HCT116 (cell line): ENCODE data around the gene KCNAB2. TPM values are rescaled to one million over a fixed set of nuclear protein-coding genes. Genes with fewer than 3 reads are reported as not detected.

ENCODE experiments used
- ATAC-seq: fragments of 200-7000 bp; cut with Tn5 transposase; 2 replicates; pipeline ENCODE4 v1.9.1; 2020; ENCODE audit warnings: mild to moderate bottlenecking, moderate library complexity
- BruUV-seq: library from RNA; stranded (reverse); fragments of 400-500 nt; replicated peaks from 2 replicates; lab custom pipeline; 2021; lab: Mats Ljungman, UMichigan
- CTCF ChIA-PET: fragments of 300-600 bp; sonication (Branson Sonifier 250); formaldehyde crosslinking; loops from one replicate; lab custom pipeline; 2021; ENCODE audit warnings: antibody characterized with exemption; lab: Charles Lee
- POLR2A ChIA-PET: fragments of 300-600, 350-600 bp; sonication (Branson Sonifier 250); formaldehyde crosslinking; loops from one replicate; lab custom pipeline; 2021; ENCODE audit warnings: antibody characterized with exemption; lab: Charles Lee
- RAD21 ChIA-PET, 2 experiments: fragments of 300-600 bp; sonication (Branson Sonifier 250); formaldehyde crosslinking; loops; one replicate each; lab custom pipeline; 2023; ENCODE audit warnings: low total read pairs in 2 of 2; ENCODE audit not compliant: uncharacterized antibody in 2 of 2, unreplicated experiment in 2 of 2, low non-redundant PET in 1 of 2; lab: Charles Lee
- DNase-seq: peaks from one replicate; pipeline ENCODE4 v3.0.0-alpha.2; 2010; ENCODE audit warnings: low read depth, low spot score
- H2AFZ ChIP-seq: fragments of 200-600 bp; shearing (Covaris generic), sonication (generic); 2 replicates; pipeline ENCODE4 v1.6.1; 2017; ENCODE audit warnings: low read depth, mixed run types, mixed read lengths, antibody characterized with exemption, low read length; ENCODE audit not compliant: poor library complexity, severe bottlenecking
- H3K27ac ChIP-seq: 2 replicates; pipeline ENCODE4 v1.5.1; 2012; ENCODE audit warnings: low read depth, low read length
- H3K27me3 ChIP-seq: fragments of 200-600 bp; sonication (generic); 2 replicates; pipeline ENCODE4 v1.6.1; 2016; ENCODE audit warnings: mixed run types, low read length, mixed read lengths; ENCODE audit not compliant: insufficient read depth
- H3K36me3 ChIP-seq, 2 experiments: fragments of 200-500 bp in 1 of 2; fragments of 200-600 bp in 1 of 2; sonication (Bioruptor generic) in 1 of 2; sonication (generic) in 1 of 2; 2 replicates each; pipeline versions ENCODE4 v1.5.1 to v1.6.1; 2014 to 2016; ENCODE audit warnings: low read length in 2 of 2, inconsistent platforms in 1 of 2, mixed read lengths in 1 of 2, mixed run types in 1 of 2; ENCODE audit not compliant: insufficient read depth in 2 of 2, control insufficient read depth in 1 of 2
- H3K4me1 ChIP-seq, 2 experiments: fragments of 200-600 bp in 1 of 2; sonication (generic) in 1 of 2; 2 replicates each; pipeline versions ENCODE4 v1.5.1 to v1.6.1; 2012 to 2017; ENCODE audit warnings: low read length in 2 of 2, inconsistent platforms in 1 of 2, mild to moderate bottlenecking in 1 of 2, mixed read lengths in 1 of 2, mixed run types in 1 of 2, moderate library complexity in 1 of 2; ENCODE audit not compliant: insufficient read depth in 2 of 2, control insufficient read depth in 1 of 2
- H3K4me2 ChIP-seq: fragments of 200-600 bp; sonication (generic); 2 replicates; pipeline ENCODE4 v1.6.1; 2017; ENCODE audit warnings: mixed run types, low read length, mixed read lengths
- H3K4me3 ChIP-seq, 2 experiments: fragments of 200-600 bp in 1 of 2; sonication (generic) in 1 of 2; replicated peaks in 1 of 2; 2 replicates each; pipeline ENCODE4 v1.5.1; 2011 to 2016; ENCODE audit warnings: low read length in 2 of 2, control low read depth in 1 of 2, low read depth in 1 of 2, mild to moderate bottlenecking in 1 of 2, mixed read lengths in 1 of 2, mixed run types in 1 of 2
- H3K79me2 ChIP-seq: fragments of 200-600 bp; sonication (generic); 2 replicates; pipeline ENCODE4 v1.6.1; 2017; ENCODE audit warnings: mild to moderate bottlenecking, mixed run types, low read length, moderate library complexity, mixed read lengths; ENCODE audit not compliant: insufficient read depth
- H3K9ac ChIP-seq: fragments of 200-600 bp; sonication (generic); 2 replicates; pipeline ENCODE4 v1.6.1; 2016; ENCODE audit warnings: low read length, mixed read lengths
- H3K9me2 ChIP-seq: fragments of 200-600 bp; sonication (generic), shearing (Covaris generic); 2 replicates; pipeline ENCODE4 v1.6.1; 2017; ENCODE audit warnings: mixed run types, mild to moderate bottlenecking, moderate library complexity; ENCODE audit not compliant: insufficient read depth
- H3K9me3 ChIP-seq, 2 experiments: fragments of 200-500 bp in 1 of 2; fragments of 200-600 bp in 1 of 2; sonication (Bioruptor generic) in 1 of 2; sonication (generic) in 1 of 2; 2 replicates each; pipeline ENCODE4 v1.6.1; 2014 to 2017; ENCODE audit warnings: low read length in 2 of 2, mixed read lengths in 2 of 2, inconsistent platforms in 1 of 2, low read depth in 1 of 2, mild to moderate bottlenecking in 1 of 2, mixed run types in 1 of 2, moderate library complexity in 1 of 2; ENCODE audit not compliant: control insufficient read depth in 1 of 2, insufficient read depth in 1 of 2
- H4K20me1 ChIP-seq: fragments of 200-600 bp; sonication (generic), shearing (Covaris generic); 2 replicates; pipeline ENCODE4 v1.6.1; 2017; ENCODE audit warnings: mixed run types, mild to moderate bottlenecking, moderate library complexity; ENCODE audit not compliant: insufficient read depth
- CBX3 ChIP-seq: IDR thresholded peaks from 2 replicates; pipeline ENCODE4 v1.6.1; 2012; ENCODE audit warnings: low read depth
- CEBPB ChIP-seq: IDR thresholded peaks from 2 replicates; pipeline ENCODE4 v1.6.1; 2012; ENCODE audit warnings: low read depth
- ELF1 ChIP-seq: IDR thresholded peaks from 2 replicates; pipeline ENCODE4 v1.6.1; 2012; ENCODE audit warnings: low read depth, borderline replicate concordance
- EZH2 ChIP-seq: fragments of 200-600 bp; sonication (generic); IDR thresholded peaks from 2 replicates; pipeline ENCODE4 v1.6.1; 2017; ENCODE audit warnings: antibody characterized with exemption, mixed run types
- FOSL1 ChIP-seq: IDR thresholded peaks from 2 replicates; pipeline ENCODE4 v1.6.1; 2012; ENCODE audit warnings: low read depth
- JUND ChIP-seq: IDR thresholded peaks from 2 replicates; pipeline ENCODE4 v1.6.1; 2012
- POLR2A ChIP-seq: IDR thresholded peaks from 2 replicates; pipeline ENCODE4 v1.7.0; 2011; ENCODE audit warnings: borderline replicate concordance; ENCODE audit not compliant: insufficient read depth, insufficient read length; ENCODE audit errors: extremely low read depth
- POLR2AphosphoS5 ChIP-seq: IDR thresholded peaks from 2 replicates; pipeline ENCODE4 v1.6.1; 2011; ENCODE audit warnings: mild to moderate bottlenecking, low read depth, low read length, moderate library complexity
- RAD21 ChIP-seq: IDR thresholded peaks from 2 replicates; pipeline ENCODE4 v1.6.1; 2012; ENCODE audit warnings: low read depth, mild to moderate bottlenecking
- SIN3A ChIP-seq: IDR thresholded peaks from 2 replicates; pipeline ENCODE4 v1.6.1; 2012; ENCODE audit warnings: low read depth
- SRF ChIP-seq: IDR thresholded peaks from 2 replicates; pipeline ENCODE4 v1.6.1; 2012; ENCODE audit warnings: low read depth
- YY1 ChIP-seq: IDR thresholded peaks from 2 replicates; pipeline ENCODE4 v1.6.1; 2011; ENCODE audit warnings: low read length, low read depth, moderate library complexity, mild to moderate bottlenecking; ENCODE audit not compliant: insufficient replicate concordance; ENCODE audit errors: extremely low read depth
- ZFX ChIP-seq: fragments of 450-650 bp; IDR thresholded peaks from 2 replicates; pipeline ENCODE4 v1.6.1; 2017
- ZNF274 ChIP-seq: fragments of 200-500 bp; sonication (Bioruptor generic); IDR thresholded peaks from 2 replicates; pipeline ENCODE4 v1.6.1; 2014; ENCODE audit warnings: mild to moderate bottlenecking, low read depth, low read length, inconsistent platforms
- intact Hi-C: fragments of 100-400 bp; cut with micrococcal nuclease; formaldehyde crosslinking; loops from 2 replicates; pipeline ENCODE4 v1.10.0; 2022
- total RNA-seq: library from RNA; stranded (reverse); gene quantifications from one replicate; pipeline ENCODE4 v1.2.1, GENCODE V29; 2021; ENCODE audit not compliant: unreplicated experiment
- TF ChIP-seq, protein P1 (sequence below): IDR thresholded peaks from 2 replicates; pipeline ENCODE4 v1.6.1; 2012; ENCODE audit warnings: low read depth
- TF ChIP-seq, protein P2 (sequence below): IDR thresholded peaks from 2 replicates; pipeline ENCODE4 v1.6.1; 2012
- TF ChIP-seq, protein P3 (sequence below): IDR thresholded peaks from 2 replicates; pipeline ENCODE4 v1.6.1; 2012
- TF ChIP-seq, protein P4 (sequence below): IDR thresholded peaks from 2 replicates; pipeline ENCODE4 v1.6.1; 2011; ENCODE audit warnings: mild to moderate bottlenecking, low read length, moderate library complexity; ENCODE audit not compliant: insufficient replicate concordance; ENCODE audit errors: extremely low read depth

Gene KCNAB2
- total RNA-seq, 1 experiment from 2014 or later, result 18.1 TPM

- TF ChIP-seq ZFX, result no peak
- TF ChIP-seq, protein P1, sequence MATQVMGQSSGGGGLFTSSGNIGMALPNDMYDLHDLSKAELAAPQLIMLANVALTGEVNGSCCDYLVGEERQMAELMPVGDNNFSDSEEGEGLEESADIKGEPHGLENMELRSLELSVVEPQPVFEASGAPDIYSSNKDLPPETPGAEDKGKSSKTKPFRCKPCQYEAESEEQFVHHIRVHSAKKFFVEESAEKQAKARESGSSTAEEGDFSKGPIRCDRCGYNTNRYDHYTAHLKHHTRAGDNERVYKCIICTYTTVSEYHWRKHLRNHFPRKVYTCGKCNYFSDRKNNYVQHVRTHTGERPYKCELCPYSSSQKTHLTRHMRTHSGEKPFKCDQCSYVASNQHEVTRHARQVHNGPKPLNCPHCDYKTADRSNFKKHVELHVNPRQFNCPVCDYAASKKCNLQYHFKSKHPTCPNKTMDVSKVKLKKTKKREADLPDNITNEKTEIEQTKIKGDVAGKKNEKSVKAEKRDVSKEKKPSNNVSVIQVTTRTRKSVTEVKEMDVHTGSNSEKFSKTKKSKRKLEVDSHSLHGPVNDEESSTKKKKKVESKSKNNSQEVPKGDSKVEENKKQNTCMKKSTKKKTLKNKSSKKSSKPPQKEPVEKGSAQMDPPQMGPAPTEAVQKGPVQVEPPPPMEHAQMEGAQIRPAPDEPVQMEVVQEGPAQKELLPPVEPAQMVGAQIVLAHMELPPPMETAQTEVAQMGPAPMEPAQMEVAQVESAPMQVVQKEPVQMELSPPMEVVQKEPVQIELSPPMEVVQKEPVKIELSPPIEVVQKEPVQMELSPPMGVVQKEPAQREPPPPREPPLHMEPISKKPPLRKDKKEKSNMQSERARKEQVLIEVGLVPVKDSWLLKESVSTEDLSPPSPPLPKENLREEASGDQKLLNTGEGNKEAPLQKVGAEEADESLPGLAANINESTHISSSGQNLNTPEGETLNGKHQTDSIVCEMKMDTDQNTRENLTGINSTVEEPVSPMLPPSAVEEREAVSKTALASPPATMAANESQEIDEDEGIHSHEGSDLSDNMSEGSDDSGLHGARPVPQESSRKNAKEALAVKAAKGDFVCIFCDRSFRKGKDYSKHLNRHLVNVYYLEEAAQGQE, result no peak
- TF ChIP-seq, protein P2, sequence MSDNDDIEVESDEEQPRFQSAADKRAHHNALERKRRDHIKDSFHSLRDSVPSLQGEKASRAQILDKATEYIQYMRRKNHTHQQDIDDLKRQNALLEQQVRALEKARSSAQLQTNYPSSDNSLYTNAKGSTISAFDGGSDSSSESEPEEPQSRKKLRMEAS, result no peak
- H3K79me2 ChIP-seq, result no peaks in the 10 kb centered on the region
- ChIA-PET RAD21 (no interaction called here), CTCF (no interaction called here), POLR2A (no interaction called here)
- no peaks in the 10 kb centered on the region for H3K9me3 ChIP-seq
- H3K27ac ChIP-seq, result no peak overlapping the region
- intact Hi-C loops, result no loop called here
- H3K9me2 ChIP-seq, result no peaks in the 10 kb centered on the region
- H3K4me3 ChIP-seq, result no peak overlapping the region
- H2AFZ ChIP-seq, result no peak overlapping the region
- no TSS peak for BruUV-seq
- ATAC-seq, result no peak
- no peaks in the 10 kb centered on the region for H4K20me1 ChIP-seq
- H3K4me1 ChIP-seq, result peaks cover 8 to 15% of the 10 kb centered on the region in 2 experiments; a peak in 3 of 4 replicates
- H3K36me3 ChIP-seq, result no peaks in the 10 kb centered on the region
- no peak for DNase-seq
- no peak overlapping the region for H3K4me2 ChIP-seq
- H3K27me3 ChIP-seq, result no peaks in the 10 kb centered on the region
- H3K9ac ChIP-seq, result no peak overlapping the region
These were observed 79.7 kb downstream of the KCNAB2 start for GRCh38 chr1:6125366-6125765.

DNA sequence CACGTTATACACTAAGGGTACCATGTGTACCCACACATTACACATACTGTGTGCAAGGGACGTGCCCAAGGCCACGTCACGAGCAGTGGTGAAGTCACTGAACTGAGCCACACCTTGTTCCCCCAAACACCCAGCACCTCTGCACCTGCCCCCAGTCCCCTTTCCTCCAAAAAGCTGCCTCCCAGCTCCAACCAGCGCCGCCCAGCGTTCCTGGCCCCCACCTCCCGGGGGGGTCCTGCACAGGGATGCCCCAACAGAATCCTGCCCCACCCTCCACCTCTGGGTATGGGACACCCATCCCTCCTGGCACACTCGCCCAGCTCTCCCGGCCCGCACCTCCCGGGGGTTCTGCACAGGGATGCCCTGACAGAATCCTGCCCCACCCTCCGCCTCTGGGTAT is 80.3 kb downstream of the KCNAB2 start:
- no peaks in the 10 kb centered on the region for H3K36me3 ChIP-seq
- no peak for TF ChIP-seq EZH2
- no peak for TF ChIP-seq CEBPB
- no peak for TF ChIP-seq POLR2AphosphoS5
- TF ChIP-seq, protein P3, sequence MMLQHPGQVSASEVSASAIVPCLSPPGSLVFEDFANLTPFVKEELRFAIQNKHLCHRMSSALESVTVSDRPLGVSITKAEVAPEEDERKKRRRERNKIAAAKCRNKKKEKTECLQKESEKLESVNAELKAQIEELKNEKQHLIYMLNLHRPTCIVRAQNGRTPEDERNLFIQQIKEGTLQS, result no peak
- TF ChIP-seq ELF1, result no peak
- no peak for TF ChIP-seq SRF
- TF ChIP-seq YY1, result no peak
- no peak for TF ChIP-seq RAD21
- no peak for TF ChIP-seq POLR2A
- no peak for TF ChIP-seq JUND
- TF ChIP-seq FOSL1, result no peak
- no peak for TF ChIP-seq SIN3A
- TF ChIP-seq, protein P4, sequence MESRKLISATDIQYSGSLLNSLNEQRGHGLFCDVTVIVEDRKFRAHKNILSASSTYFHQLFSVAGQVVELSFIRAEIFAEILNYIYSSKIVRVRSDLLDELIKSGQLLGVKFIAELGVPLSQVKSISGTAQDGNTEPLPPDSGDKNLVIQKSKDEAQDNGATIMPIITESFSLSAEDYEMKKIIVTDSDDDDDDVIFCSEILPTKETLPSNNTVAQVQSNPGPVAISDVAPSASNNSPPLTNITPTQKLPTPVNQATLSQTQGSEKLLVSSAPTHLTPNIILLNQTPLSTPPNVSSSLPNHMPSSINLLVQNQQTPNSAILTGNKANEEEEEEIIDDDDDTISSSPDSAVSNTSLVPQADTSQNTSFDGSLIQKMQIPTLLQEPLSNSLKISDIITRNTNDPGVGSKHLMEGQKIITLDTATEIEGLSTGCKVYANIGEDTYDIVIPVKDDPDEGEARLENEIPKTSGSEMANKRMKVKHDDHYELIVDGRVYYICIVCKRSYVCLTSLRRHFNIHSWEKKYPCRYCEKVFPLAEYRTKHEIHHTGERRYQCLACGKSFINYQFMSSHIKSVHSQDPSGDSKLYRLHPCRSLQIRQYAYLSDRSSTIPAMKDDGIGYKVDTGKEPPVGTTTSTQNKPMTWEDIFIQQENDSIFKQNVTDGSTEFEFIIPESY, result no peak
- TF ChIP-seq ZNF274, result no peak
- TF ChIP-seq CBX3, result no peak

More for the DNA sequence above, 80.3 kb downstream of the KCNAB2 start:
- H4K20me1 ChIP-seq, result no peaks in the 10 kb centered on the region
- no peaks in the 10 kb centered on the region for H3K79me2 ChIP-seq
- POLR2A ChIA-PET, result no interaction called here
- H3K9me3 ChIP-seq, result no peaks in the 10 kb centered on the region
- H3K4me1 ChIP-seq, result peaks cover 8 to 15% of the 10 kb centered on the region in 2 experiments; a peak in 3 of 4 replicates
- H2AFZ ChIP-seq, result no peak overlapping the region
- H3K4me3 ChIP-seq, result no peak overlapping the region
- H3K27ac ChIP-seq, result no peak overlapping the region
- CTCF ChIA-PET, result no interaction called here
- BruUV-seq, result no TSS peak
- no peaks in the 10 kb centered on the region for H3K9me2 ChIP-seq
- RAD21 ChIA-PET, result no interaction called here
- intact Hi-C loops, result loop anchor here (2.0 kb wide), 1 partner anchor 17 kb away; no protein-coding TSS in a partner anchor
- H3K4me2 ChIP-seq, result no peak overlapping the region
- no peak overlapping the region for H3K9ac ChIP-seq
- ATAC-seq (no peak), DNase-seq (no peak)
- H3K27me3 ChIP-seq, result no peaks in the 10 kb centered on the region
